Esophagus muscularis mucosa (tissue), 3 donors: ENCODE measurements around the gene BNC2.

Experiments
- EP300 ChIP-seq: sonication (generic); formaldehyde crosslinking; IDR thresholded peaks from one replicate; pipeline ENCODE4 v1.6.1; 2017; ENCODE audit warnings: antibody characterized with exemption
- TF ChIP-seq, protein P1 (sequence below), 3 experiments: fragments of 200-600 bp in 2 of 3; fragments of 450-650 bp in 1 of 3; sonication (generic) in 2 of 3; IDR thresholded peaks; one replicate each; pipeline ENCODE4 v1.5.1; 2017 to 2019; ENCODE audit warnings: antibody characterized with exemption in 3 of 3, mild to moderate bottlenecking in 2 of 3, moderate library complexity in 1 of 3

DNA sequence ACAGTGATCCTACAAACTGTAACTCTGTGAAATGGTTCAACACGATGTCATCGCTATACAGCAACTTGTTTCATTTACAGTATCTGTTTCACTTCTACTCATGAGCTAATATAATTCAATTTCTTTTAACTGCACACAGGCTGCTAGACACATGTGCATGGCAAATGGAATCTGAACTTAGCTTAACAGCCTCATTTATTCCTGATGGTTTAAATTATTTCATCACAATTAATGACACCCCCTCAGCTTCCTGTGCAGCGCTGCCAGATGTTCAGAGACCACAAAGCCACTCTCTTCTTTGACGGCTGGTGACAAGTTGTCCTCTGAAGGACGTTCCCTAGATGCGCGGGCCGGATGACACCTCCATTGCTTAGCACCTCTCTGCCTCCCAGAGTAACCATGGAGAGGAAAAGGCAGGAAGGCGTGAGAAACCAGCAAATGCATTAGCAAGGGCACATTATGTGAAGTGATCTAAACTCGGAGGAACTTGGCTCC is 191.1 kb downstream of the BNC2 start:
- TF ChIP-seq, protein P1, sequence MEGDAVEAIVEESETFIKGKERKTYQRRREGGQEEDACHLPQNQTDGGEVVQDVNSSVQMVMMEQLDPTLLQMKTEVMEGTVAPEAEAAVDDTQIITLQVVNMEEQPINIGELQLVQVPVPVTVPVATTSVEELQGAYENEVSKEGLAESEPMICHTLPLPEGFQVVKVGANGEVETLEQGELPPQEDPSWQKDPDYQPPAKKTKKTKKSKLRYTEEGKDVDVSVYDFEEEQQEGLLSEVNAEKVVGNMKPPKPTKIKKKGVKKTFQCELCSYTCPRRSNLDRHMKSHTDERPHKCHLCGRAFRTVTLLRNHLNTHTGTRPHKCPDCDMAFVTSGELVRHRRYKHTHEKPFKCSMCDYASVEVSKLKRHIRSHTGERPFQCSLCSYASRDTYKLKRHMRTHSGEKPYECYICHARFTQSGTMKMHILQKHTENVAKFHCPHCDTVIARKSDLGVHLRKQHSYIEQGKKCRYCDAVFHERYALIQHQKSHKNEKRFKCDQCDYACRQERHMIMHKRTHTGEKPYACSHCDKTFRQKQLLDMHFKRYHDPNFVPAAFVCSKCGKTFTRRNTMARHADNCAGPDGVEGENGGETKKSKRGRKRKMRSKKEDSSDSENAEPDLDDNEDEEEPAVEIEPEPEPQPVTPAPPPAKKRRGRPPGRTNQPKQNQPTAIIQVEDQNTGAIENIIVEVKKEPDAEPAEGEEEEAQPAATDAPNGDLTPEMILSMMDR (IDR thresholded peaks at IDR 0.05), result no peak
- no peak for TF ChIP-seq EP300
